H9 (cell line): ENCODE data around the gene DNHD1. TPM values are rescaled to one million over a fixed set of nuclear protein-coding genes. Genes with fewer than 3 reads are reported as not detected.

Experiments
- DNase-seq: peaks from one replicate; pipeline ENCODE4 v3.0.0-alpha.2; 2017
- H2AFZ ChIP-seq: one replicate; pipeline ENCODE4 v1.6.1; 2013; ENCODE audit warnings: mild to moderate bottlenecking, low read length, control low read depth, moderate library complexity
- H2AK5ac ChIP-seq: 2 replicates; pipeline ENCODE4 v1.6.1; 2013; ENCODE audit warnings: low read length, control low read depth, mixed read lengths; ENCODE audit not compliant: insufficient read length
- H2BK120ac ChIP-seq: one replicate; pipeline ENCODE4 v1.6.1; 2013; ENCODE audit warnings: low read depth, mild to moderate bottlenecking, low read length, control low read depth, inconsistent platforms; ENCODE audit not compliant: poor library complexity, severe bottlenecking
- H2BK12ac ChIP-seq: 2 replicates; pipeline ENCODE4 v1.6.1; 2013; ENCODE audit warnings: low read length, control low read depth, mixed read lengths, low read depth; ENCODE audit not compliant: insufficient read length
- H2BK15ac ChIP-seq: 2 replicates; pipeline ENCODE4 v1.6.1; 2013; ENCODE audit warnings: low read depth, low read length, control low read depth
- H2BK20ac ChIP-seq: one replicate; pipeline ENCODE4 v1.6.1; 2013; ENCODE audit warnings: low read depth, mild to moderate bottlenecking, low read length, control low read depth, inconsistent platforms; ENCODE audit not compliant: poor library complexity, severe bottlenecking
- H2BK5ac ChIP-seq: 2 replicates; pipeline ENCODE4 v1.6.1; 2013; ENCODE audit warnings: low read length, control low read depth, mixed read lengths; ENCODE audit not compliant: insufficient read length
- H3K14ac ChIP-seq: 2 replicates; pipeline ENCODE4 v1.6.1; 2013; ENCODE audit warnings: low read length, control low read depth; ENCODE audit not compliant: insufficient read depth
- H3K18ac ChIP-seq: 2 replicates; pipeline ENCODE4 v1.6.1; 2013; ENCODE audit warnings: low read depth, mild to moderate bottlenecking, mixed read lengths, low read length, control low read depth; ENCODE audit not compliant: insufficient read length
- H3K23ac ChIP-seq: 2 replicates; pipeline ENCODE4 v1.6.1; 2013; ENCODE audit warnings: low read length, control low read depth, mixed read lengths, low read depth; ENCODE audit not compliant: insufficient read length
- H3K23me2 ChIP-seq: 2 replicates; pipeline ENCODE4 v1.6.1; 2013; ENCODE audit warnings: low read depth, mild to moderate bottlenecking, mixed read lengths, low read length, control low read depth; ENCODE audit not compliant: insufficient read length, poor library complexity, severe bottlenecking
- H3K27ac ChIP-seq: 2 replicates; pipeline ENCODE4 v1.5.1; 2013; ENCODE audit warnings: low read length, control low read depth, mixed read lengths, low read depth; ENCODE audit not compliant: insufficient read length
- H3K27me3 ChIP-seq: 2 replicates; pipeline ENCODE4 v1.6.1; 2013; ENCODE audit warnings: low read length, control low read depth, inconsistent platforms; ENCODE audit not compliant: insufficient read depth
- H3K4ac ChIP-seq: 2 replicates; pipeline ENCODE4 v1.6.1; 2013; ENCODE audit warnings: low read depth, mild to moderate bottlenecking, control low read depth, inconsistent platforms, low read length, moderate library complexity
- H3K4me1 ChIP-seq: 2 replicates; pipeline ENCODE4 v1.6.1; 2013; ENCODE audit warnings: low read length, control low read depth, inconsistent platforms; ENCODE audit not compliant: insufficient read depth
- H3K4me2 ChIP-seq: 2 replicates; pipeline ENCODE4 v1.6.1; 2013; ENCODE audit warnings: low read length, control low read depth, mixed read lengths; ENCODE audit not compliant: insufficient read length, insufficient read depth
- H3K56ac ChIP-seq: 2 replicates; pipeline ENCODE4 v1.6.1; 2013; ENCODE audit warnings: low read depth, mild to moderate bottlenecking, mixed read lengths, low read length, control low read depth; ENCODE audit not compliant: insufficient read length
- H3K79me1 ChIP-seq: 2 replicates; pipeline ENCODE4 v1.6.1; 2013; ENCODE audit warnings: low read depth, mild to moderate bottlenecking, moderate library complexity, low read length, control low read depth, inconsistent platforms; ENCODE audit not compliant: insufficient read depth, poor library complexity, severe bottlenecking
- H3K79me2 ChIP-seq: 2 replicates; pipeline ENCODE4 v1.6.1; 2013; ENCODE audit warnings: low read length, control low read depth, inconsistent platforms; ENCODE audit not compliant: insufficient read depth
- H3K9ac ChIP-seq: 2 replicates; pipeline ENCODE4 v1.6.1; 2013; ENCODE audit warnings: low read length, control low read depth, mixed read lengths; ENCODE audit not compliant: insufficient read length; ENCODE audit errors: extremely low read depth
- H3K9me3 ChIP-seq: one replicate; pipeline ENCODE4 v1.6.1; 2013; ENCODE audit warnings: low read depth, low read length, inconsistent platforms; ENCODE audit not compliant: control insufficient read depth
- H3T11ph ChIP-seq: one replicate; pipeline ENCODE4 v1.6.1; 2013; ENCODE audit warnings: mild to moderate bottlenecking, low read length, control low read depth, inconsistent platforms
- H4K20me1 ChIP-seq: one replicate; pipeline ENCODE4 v1.6.1; 2013; ENCODE audit not compliant: control insufficient read depth, insufficient read length, insufficient read depth
- H4K5ac ChIP-seq: 2 replicates; pipeline ENCODE4 v1.6.1; 2013; ENCODE audit warnings: low read depth, mild to moderate bottlenecking, mixed read lengths, low read length, control low read depth; ENCODE audit not compliant: insufficient read length
- H4K8ac ChIP-seq: replicated peaks from 2 replicates; pipeline ENCODE4 v1.6.1; 2013; ENCODE audit warnings: low read length, control low read depth, mixed read lengths, low read depth; ENCODE audit not compliant: insufficient read length
- H4K91ac ChIP-seq: 2 replicates; pipeline ENCODE4 v1.6.1; 2013; ENCODE audit warnings: low read depth, mild to moderate bottlenecking, moderate library complexity, mixed read lengths, low read length, control low read depth; ENCODE audit not compliant: insufficient read length
- H3K27ac Mint-ChIP-seq, 3 experiments: 2 replicates in 2 of 3; 3 replicates in 1 of 3; pipeline ENCODE4 v1.8.0; 2020 to 2021; ENCODE audit warnings: mixed read lengths in 3 of 3, mild to moderate bottlenecking in 1 of 3, moderate library complexity in 1 of 3
- H3K27me3 Mint-ChIP-seq: 2 replicates; pipeline ENCODE4 v1.8.0; 2021; ENCODE audit warnings: low read depth, mild to moderate bottlenecking, moderate library complexity, mixed read lengths
- H3K36me3 Mint-ChIP-seq, 3 experiments: 2 replicates in 2 of 3; 3 replicates in 1 of 3; pipeline ENCODE4 v1.8.0; 2020 to 2021; ENCODE audit warnings: low read depth in 3 of 3, mixed read lengths in 3 of 3; ENCODE audit not compliant: insufficient read depth in 1 of 3
- H3K4me1 Mint-ChIP-seq, 2 experiments: 2 replicates each; pipeline ENCODE4 v1.8.0; 2020; ENCODE audit warnings: mixed read lengths in 2 of 2
- H3K4me3 Mint-ChIP-seq, 2 experiments: 2 replicates in 1 of 2; 3 replicates in 1 of 2; pipeline ENCODE4 v1.8.0; 2020 to 2021; ENCODE audit warnings: mild to moderate bottlenecking in 2 of 2, mixed read lengths in 2 of 2, moderate library complexity in 1 of 2
- H3K9me3 Mint-ChIP-seq, 2 experiments: 2 replicates in 1 of 2; 3 replicates in 1 of 2; pipeline ENCODE4 v1.8.0; 2020; ENCODE audit warnings: mild to moderate bottlenecking in 2 of 2, mixed read lengths in 2 of 2, moderate library complexity in 1 of 2
- CTCF ChIP-seq: fragments of 200-600 bp; sonication (generic); conservative IDR thresholded peaks from 3 replicates; pipeline ENCODE4 v1.8.0; 2021; ENCODE audit warnings: antibody characterized with exemption, mild to moderate bottlenecking
- WGBS: extraction: QIAGEN DNeasy Blood & Tissue Kit; methylation state at CpG from one replicate; pipeline ENCODE4 v1.1.7; 2013; ENCODE audit warnings: missing lambda C conversion rate, low lambda C conversion rate, mixed read lengths; ENCODE audit not compliant: insufficient read length; ENCODE audit errors: extremely low coverage; 5-methylcytosine and 5-hydroxymethylcytosine counted together
- total RNA-seq: library from RNA; stranded (reverse); gene quantifications from 2 replicates; pipeline ENCODE4 v1.2.1, GENCODE V29; 2021

DNHD1 gene
- total RNA-seq, 1 experiment from 2014 or later: 3.5 TPM

GRCh38 chr11:6563667-6564066 lies 66.6 kb downstream of the DNHD1 start:
- Histone ChIP-seq H3K14ac (no peak overlapping the region; the same call in 1 of the 2 replicates), H3T11ph (no peak overlapping the region), H4K5ac (no peak overlapping the region), H3K4me2 (no peak overlapping the region), H4K20me1 (no peaks in the 10 kb centered on the region), H3K27me3 (no peaks in the 10 kb centered on the region), H4K8ac (no peak overlapping the region), H3K79me2 (no peaks in the 10 kb centered on the region), H3K23ac (no peak overlapping the region), H2BK120ac (no peak overlapping the region), H2AFZ (no peak overlapping the region), H3K9me3 (no peaks in the 10 kb centered on the region), H3K4ac (no peak overlapping the region), H3K23me2 (no peaks in the 10 kb centered on the region), H2BK12ac (no peak overlapping the region), H2BK20ac (no peak overlapping the region), H3K9ac (no peak overlapping the region), H3K56ac (no peak overlapping the region), H3K79me1 (no peaks in the 10 kb centered on the region), H2AK5ac (no peak overlapping the region), H3K4me1 (peaks cover 6% of the 10 kb centered on the region; the same call in 1 of the 2 replicates), H2BK5ac (no peak overlapping the region), H3K27ac (no peak overlapping the region), H3K18ac (no peak overlapping the region), H2BK15ac (no peak overlapping the region), H4K91ac (no peak overlapping the region)
- DNase-seq: no peak
- H3K4me1 Mint-ChIP-seq: peaks cover 25 to 36% of the 10 kb centered on the region in 2 experiments
- H3K27ac Mint-ChIP-seq: no peak overlapping the region
- no peaks in the 10 kb centered on the region for H3K9me3 Mint-ChIP-seq
- no peaks in the 10 kb centered on the region; a peak in 2 of 7 replicates for H3K36me3 Mint-ChIP-seq
- WGBS: no CpG with 5 or more reads among the region's 10 CpGs
- no peak overlapping the region for H3K4me3 Mint-ChIP-seq
- TF ChIP-seq CTCF: no peak
- no peaks in the 10 kb centered on the region; the same call in 1 of the 2 replicates for H3K27me3 Mint-ChIP-seq
